GM15510 (cell line): ENCODE results near the gene BHLHE23.

Source experiments
- POLR2A ChIP-seq: IDR thresholded peaks from 3 replicates; pipeline ENCODE4 v1.6.1; 2011; ENCODE audit warnings: borderline replicate concordance; ENCODE audit not compliant: insufficient read length; ENCODE audit errors: extremely low read depth

Gene BHLHE23

GRCh38 chr20:62961799-62962198, 45.0 kb downstream of the BHLHE23 start:
- TF ChIP-seq POLR2A, result no peak

GRCh38 chr20:62961310-62961783, 45.4 kb downstream of the BHLHE23 start:
- TF ChIP-seq POLR2A, result no peak

- TF ChIP-seq POLR2A, result no peak
Measured at GRCh38 chr20:62959998-62960436, 46.7 kb downstream of the BHLHE23 start.

GRCh38 chr20:62959101-62959971, 47.4 kb downstream of the BHLHE23 start:
- TF ChIP-seq POLR2A, result no peak

GRCh38 chr20:62958388-62959100, 48.2 kb downstream of the BHLHE23 start:
- no peak for TF ChIP-seq POLR2A

- no peak for TF ChIP-seq POLR2A
Measured at GRCh38 chr20:62957136-62958117, 49.3 kb downstream of the BHLHE23 start.

GRCh38 chr20:62956387-62957135, 50.2 kb downstream of the BHLHE23 start:
- no peak for TF ChIP-seq POLR2A
